Ishikawa (cell line): ENCODE measurements around the gene GNG2.

Experiments used
- CEBPB ChIP-seq: IDR thresholded peaks from 2 replicates; pipeline ENCODE4 v1.6.1; 2012
- CREB1 ChIP-seq: IDR thresholded peaks from 2 replicates; pipeline ENCODE4 v1.6.1; 2012; ENCODE audit warnings: low read depth
- EGR1 ChIP-seq: IDR thresholded peaks from 2 replicates; pipeline ENCODE4 v1.6.1; 2012
- EP300 ChIP-seq: IDR thresholded peaks from 2 replicates; pipeline ENCODE4 v1.6.1; 2012; ENCODE audit warnings: borderline replicate concordance
- FOXM1 ChIP-seq: IDR thresholded peaks from 2 replicates; pipeline ENCODE4 v1.6.1; 2012; ENCODE audit warnings: low read depth, borderline replicate concordance
- NFIC ChIP-seq: IDR thresholded peaks from 2 replicates; pipeline ENCODE4 v1.6.1; 2012
- RAD21 ChIP-seq: IDR thresholded peaks from 2 replicates; pipeline ENCODE4 v1.6.1; 2012; ENCODE audit warnings: low read depth
- TAF1 ChIP-seq: IDR thresholded peaks from 2 replicates; pipeline ENCODE4 v1.6.1; 2012; ENCODE audit warnings: low read depth, mild to moderate bottlenecking
- TCF12 ChIP-seq: IDR thresholded peaks from 2 replicates; pipeline ENCODE4 v1.6.1; 2012; ENCODE audit warnings: low read depth
- TEAD4 ChIP-seq: IDR thresholded peaks from 2 replicates; pipeline ENCODE4 v1.6.1; 2012
- YY1 ChIP-seq: IDR thresholded peaks from 2 replicates; pipeline ENCODE4 v1.6.1; 2012; ENCODE audit warnings: low read depth
- ZBTB7A ChIP-seq: IDR thresholded peaks from 2 replicates; pipeline ENCODE4 v1.6.1; 2012; ENCODE audit warnings: low read depth
- TF ChIP-seq, protein P1 (sequence below): IDR thresholded peaks from 2 replicates; pipeline ENCODE4 v1.6.1; 2012
- TF ChIP-seq, protein P2 (sequence below): IDR thresholded peaks from 2 replicates; pipeline ENCODE4 v1.6.1; 2012
- TF ChIP-seq, protein P3 (sequence below): IDR thresholded peaks from 2 replicates; pipeline ENCODE4 v1.6.1; 2012; ENCODE audit warnings: low read depth, mild to moderate bottlenecking

GNG2 gene

GRCh38 chr14:51862176-51862796 is 1.9 kb downstream of the GNG2 start:
- TF ChIP-seq RAD21 (no peak), TCF12 (no peak), ZBTB7A (no peak), EP300 (no peak), TAF1 (no peak), CREB1 (no peak), FOXM1 (no peak), CEBPB (no peak), EGR1 (no peak)
- TF ChIP-seq, protein P1, sequence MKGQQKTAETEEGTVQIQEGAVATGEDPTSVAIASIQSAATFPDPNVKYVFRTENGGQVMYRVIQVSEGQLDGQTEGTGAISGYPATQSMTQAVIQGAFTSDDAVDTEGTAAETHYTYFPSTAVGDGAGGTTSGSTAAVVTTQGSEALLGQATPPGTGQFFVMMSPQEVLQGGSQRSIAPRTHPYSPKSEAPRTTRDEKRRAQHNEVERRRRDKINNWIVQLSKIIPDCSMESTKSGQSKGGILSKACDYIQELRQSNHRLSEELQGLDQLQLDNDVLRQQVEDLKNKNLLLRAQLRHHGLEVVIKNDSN: no peak
- TF ChIP-seq, protein P2, sequence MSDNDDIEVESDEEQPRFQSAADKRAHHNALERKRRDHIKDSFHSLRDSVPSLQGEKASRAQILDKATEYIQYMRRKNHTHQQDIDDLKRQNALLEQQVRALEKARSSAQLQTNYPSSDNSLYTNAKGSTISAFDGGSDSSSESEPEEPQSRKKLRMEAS: no peak
- TF ChIP-seq, protein P3, sequence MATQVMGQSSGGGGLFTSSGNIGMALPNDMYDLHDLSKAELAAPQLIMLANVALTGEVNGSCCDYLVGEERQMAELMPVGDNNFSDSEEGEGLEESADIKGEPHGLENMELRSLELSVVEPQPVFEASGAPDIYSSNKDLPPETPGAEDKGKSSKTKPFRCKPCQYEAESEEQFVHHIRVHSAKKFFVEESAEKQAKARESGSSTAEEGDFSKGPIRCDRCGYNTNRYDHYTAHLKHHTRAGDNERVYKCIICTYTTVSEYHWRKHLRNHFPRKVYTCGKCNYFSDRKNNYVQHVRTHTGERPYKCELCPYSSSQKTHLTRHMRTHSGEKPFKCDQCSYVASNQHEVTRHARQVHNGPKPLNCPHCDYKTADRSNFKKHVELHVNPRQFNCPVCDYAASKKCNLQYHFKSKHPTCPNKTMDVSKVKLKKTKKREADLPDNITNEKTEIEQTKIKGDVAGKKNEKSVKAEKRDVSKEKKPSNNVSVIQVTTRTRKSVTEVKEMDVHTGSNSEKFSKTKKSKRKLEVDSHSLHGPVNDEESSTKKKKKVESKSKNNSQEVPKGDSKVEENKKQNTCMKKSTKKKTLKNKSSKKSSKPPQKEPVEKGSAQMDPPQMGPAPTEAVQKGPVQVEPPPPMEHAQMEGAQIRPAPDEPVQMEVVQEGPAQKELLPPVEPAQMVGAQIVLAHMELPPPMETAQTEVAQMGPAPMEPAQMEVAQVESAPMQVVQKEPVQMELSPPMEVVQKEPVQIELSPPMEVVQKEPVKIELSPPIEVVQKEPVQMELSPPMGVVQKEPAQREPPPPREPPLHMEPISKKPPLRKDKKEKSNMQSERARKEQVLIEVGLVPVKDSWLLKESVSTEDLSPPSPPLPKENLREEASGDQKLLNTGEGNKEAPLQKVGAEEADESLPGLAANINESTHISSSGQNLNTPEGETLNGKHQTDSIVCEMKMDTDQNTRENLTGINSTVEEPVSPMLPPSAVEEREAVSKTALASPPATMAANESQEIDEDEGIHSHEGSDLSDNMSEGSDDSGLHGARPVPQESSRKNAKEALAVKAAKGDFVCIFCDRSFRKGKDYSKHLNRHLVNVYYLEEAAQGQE: no peak

GRCh38 chr14:51862860-51863259 is 2.4 kb downstream of the GNG2 start:
- TF ChIP-seq EGR1 (no peak), TEAD4 (no peak), ZBTB7A (no peak), YY1 (no peak), CREB1 (no peak), NFIC (no peak), RAD21 (no peak), EP300 (no peak), FOXM1 (no peak), TCF12 (no peak), CEBPB (no peak), TAF1 (no peak)
- TF ChIP-seq, protein P1: no peak
- TF ChIP-seq, protein P3: no peak
- TF ChIP-seq, protein P2: no peak

DNA sequence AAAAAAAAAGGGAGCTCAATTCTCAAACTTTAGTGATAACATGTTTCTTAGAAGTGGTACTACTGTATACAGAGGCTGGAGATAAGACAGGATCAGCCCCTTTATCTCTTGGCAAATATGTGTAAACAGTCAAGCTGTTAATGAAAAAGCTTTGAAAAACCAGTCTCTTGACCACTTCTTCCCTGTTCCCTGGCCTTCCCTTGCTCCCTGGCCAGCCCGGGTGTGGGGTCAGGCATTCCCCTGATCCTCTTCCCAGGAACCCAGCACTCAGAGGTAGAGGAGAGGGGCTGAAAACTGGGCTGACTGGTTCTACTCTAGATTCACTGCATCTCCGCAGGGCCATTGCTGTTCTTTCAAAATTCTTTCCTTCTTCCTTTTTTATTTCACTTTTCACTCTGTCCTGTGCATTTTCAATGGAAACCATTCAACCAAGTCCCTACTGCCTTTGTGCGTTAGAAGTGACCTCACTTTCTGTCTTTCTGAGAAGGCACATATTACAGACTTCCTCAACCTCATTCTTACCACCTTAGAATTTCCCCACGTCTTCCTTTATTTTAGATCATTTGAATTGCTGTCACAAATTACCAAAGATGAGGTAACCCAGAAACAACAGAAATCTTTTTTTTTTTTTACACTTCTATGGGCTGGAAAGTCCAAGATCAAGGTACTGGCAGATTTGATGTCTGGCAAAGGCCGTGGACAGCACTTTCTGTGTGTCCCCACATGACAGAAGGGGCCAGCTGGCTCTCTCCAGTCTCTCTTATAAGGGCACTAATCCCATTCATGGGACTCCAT is 5.7 kb downstream of the GNG2 start:
- TF ChIP-seq FOXM1 (no peak), ZBTB7A (no peak), YY1 (no peak), EGR1 (no peak), CEBPB (no peak), TAF1 (no peak)

- TF ChIP-seq EP300 (no peak), TAF1 (no peak), CREB1 (no peak), FOXM1 (no peak), TCF12 (no peak)
- TF ChIP-seq, protein P2: no peak
- TF ChIP-seq, protein P1: no peak
These were observed 7.3 kb downstream of the GNG2 start for GRCh38 chr14:51867741-51868140.

DNA sequence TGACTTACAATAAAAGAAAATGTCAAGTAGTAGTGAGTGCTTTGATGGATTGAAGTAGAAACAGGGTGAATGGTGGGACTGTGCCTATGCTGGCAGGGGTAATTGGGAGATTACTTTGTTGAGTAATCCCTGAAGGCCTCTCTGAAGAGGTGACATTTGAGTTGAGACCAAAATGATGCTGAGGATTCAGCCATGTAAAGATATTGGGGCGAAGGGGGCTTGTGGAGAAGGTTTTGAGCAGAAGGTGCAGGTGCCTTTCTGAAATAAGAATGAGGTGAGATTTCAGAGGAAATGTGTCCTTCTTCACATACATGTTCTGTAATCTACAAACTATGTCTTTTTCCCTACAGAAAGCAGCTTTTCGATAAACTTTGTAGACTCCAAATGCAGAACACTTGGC is 8.0 kb downstream of the GNG2 start:
- TF ChIP-seq RAD21 (no peak), FOXM1 (no peak), ZBTB7A (no peak), TCF12 (no peak)
